ENCODE measurements around the gene KDM1A.
A peak's percentile ranks its signal among the peaks of the same experiment; 100 is the strongest.

The KDM1A gene

DNA sequence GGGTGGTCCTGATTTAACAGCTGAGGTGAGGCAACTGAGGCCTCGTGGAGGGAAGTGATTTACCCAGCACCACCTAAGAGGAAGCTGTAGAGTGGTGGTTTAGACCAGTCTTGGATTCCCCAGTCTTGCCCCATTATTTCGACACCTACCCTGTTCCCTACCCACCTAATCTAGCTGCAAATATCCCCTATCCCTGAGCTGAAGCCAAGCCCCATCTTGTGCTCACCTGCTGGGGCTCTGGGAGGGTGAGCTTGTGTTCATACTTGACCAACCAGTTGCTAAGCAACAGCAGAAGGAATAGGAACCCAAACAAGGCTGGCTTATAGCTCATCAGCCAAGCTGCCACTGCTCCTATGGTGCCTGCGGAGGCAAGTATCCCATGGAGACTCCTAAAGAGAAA is 5.6 kb upstream of the KDM1A start:
- DNase-seq (ENCODE audit: low spot score) = no peak

DNA sequence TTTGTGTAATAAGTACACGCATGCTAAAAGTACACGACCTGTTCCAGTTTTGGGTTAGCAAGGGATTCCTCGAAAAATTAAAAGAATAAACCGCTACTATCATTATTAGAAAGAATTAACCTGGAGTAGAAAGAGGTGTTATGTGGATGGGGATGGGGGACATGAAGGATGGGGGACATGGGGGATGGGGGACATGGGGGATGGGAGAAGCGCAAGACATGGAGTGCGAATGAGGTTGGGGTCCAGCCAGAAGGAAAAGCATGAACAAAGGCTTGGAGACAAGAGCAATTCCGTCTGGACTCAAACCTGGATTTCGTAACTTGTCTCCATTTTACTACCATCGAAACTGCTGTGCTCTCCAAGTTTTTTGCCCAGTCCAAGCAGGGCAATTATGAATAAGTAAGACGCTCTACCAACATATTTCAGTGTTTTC is 591 bp upstream of the KDM1A start:
- DNase-seq (ENCODE audit: low spot score) = no peak

DNA sequence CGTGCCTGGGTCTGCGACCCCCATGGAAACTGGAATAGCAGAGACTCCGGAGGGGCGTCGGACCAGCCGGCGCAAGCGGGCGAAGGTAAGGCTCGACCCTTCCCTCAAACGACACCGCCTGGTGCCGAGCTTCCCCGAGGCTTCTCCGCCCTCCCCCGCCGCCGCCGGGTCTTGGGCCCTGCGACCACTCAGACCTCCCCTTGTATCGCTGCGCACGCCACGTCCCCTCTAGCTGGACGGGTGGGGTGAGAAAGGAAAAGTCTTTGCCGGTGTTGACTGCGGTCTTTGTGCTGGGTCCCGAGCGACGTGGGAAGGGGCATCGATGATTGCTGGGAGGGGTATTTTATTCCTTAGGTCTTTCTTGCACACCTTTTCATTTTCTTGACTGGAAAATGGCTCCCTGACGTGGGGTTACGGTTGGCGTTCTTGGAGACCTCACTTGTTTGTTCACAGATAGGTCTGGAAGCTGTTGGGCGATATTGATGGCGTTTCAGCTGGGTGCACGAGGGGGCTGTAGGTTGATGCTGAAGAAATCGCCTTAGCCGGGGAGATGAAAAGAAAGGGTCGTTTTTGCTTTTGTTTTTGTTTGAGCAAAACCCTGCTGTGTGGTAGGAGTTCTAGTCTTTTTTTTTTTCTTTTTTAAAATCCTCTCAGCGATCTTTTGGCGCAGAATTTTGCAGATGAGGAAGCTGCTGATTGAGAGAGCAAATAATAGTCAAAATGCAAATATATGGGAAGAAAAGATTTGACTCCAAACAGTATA is 776 bp downstream of the KDM1A start:
- DNase-seq (ENCODE audit: low spot score) = peak; percentile 28

DNA sequence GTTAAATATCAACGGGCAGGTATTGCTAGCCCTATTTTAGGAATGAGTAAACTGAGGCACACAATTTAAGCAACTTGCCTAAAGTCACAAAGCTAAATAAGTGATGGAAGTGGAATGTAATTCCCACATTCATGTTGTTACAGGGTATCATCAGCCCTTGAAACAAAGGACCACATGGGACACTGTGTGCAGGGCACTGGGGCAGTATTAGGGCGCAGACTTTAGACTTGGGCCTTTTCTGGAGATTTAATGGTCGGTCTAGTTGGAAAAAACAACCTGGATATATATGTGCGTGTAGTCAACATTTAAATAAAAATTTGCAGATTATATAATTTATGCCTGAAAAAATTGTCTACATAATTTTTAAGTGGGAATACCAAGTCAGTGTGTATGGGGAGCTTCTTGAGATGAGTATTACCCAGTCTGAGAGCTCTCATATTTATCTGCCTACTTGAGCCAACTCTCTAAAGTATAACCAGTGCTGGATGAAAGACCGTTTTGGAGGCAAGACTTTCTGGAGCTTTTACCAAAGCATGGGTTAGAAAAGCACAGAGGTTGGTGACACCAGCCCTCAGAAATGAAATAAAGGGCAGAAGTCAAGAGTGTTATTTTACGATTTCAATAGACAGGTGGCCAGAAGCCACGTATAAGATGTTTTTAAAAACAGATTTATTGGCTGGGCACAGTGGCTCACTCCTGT is 1.6 kb downstream of the KDM1A start:
- peak; percentile 7 for DNase-seq (ENCODE audit: low spot score)

DNA sequence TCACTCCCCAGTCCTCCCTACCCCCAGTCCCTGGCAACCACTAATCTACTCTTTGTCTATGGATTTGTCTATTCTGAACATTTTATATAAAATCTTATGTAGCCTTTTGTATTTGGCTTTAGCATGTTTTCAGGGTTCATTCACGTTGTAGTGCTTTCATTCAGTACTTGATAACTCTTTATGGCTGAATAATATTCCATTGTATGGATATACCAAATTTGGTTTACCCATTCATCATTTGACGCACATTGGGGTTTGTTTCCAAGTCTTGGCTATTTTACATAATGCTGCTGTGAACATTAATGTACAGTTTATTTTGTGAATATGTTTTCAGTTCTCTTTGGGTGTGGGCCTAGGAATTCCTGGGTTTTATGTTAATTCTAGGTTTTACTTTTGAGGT is 2.6 kb downstream of the KDM1A start:
- no peak for DNase-seq (ENCODE audit: low spot score)

DNA sequence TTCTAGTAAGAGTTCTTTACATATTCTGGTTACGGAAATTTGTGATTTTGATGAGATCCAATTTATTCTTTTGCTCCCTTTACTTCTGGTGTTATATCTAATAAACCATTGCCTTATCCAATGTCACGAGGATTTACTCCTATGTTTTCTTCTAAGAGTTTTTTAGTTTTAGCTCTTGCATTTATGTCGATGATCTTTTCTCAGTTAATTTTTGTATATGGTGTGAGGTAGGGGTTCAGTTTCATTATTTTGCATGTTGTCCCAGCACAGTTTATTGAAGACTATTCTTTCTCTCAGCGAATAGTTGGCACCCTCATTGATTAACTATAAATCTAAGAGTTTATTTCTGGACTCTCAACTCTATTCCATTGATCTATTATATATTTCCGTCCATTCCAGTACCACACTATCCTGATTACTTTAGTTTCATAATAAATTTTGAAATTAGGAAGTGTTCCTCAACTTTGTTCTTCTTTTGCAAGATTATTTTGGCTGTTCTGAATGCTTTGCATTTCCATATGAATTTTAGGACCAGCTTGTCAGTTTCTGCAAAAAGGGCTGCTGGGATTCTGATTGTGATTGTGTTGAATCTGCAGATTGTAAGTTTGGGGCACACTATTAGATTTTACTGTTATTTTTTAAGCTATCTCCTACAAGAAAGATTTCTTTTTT is 4.0 kb downstream of the KDM1A start:
- no peak for DNase-seq (ENCODE audit: low spot score)

DNA sequence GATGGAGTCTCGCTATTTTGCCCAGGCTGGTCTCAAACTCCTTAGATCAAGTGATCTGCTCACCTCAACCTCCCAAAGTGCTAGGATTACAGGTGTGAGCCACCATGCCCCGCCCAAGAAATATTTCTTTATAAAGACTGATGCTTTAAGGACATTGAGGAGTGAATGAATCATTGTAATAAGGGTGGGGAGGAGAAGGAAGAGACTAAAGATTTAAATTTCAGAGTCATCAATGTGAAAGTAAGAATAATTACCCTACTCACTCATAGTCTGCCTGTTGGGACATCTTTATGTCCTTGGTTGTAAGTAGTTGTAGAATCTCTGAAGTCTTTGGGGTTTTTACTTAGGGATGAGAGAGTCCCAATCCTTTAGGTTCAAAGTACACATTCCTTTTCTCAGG is 7.3 kb downstream of the KDM1A start:
- DNase-seq (ENCODE audit: low spot score) = no peak

DNA sequence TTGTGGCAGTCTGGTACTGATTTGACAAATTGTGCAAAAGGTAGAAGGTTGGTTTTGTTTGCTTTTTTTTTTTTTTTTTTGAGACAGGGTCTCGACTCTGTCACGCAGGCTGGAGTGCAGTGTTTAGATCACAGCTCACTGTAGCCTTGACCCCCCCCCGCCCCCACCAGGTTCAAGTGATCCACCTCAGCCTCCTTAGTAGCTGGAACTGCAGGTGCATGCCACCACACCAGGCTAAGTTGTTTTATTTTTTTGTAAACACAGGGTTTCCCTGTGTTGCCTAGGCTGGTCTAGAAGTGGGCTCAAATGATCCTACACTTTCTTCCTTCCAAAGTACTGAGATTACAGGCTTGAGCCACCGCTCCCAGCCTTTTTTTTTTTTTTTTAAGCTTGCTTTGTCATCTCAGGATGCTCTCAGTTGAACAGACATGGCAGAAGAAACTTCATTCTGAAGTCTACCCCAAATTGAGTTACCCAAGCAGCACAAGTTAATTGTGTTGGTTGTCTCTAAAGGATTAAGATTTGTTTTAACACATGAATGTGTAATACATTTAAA is 8.2 kb downstream of the KDM1A start:
- DNase-seq (ENCODE audit: low spot score) = no peak

DNA sequence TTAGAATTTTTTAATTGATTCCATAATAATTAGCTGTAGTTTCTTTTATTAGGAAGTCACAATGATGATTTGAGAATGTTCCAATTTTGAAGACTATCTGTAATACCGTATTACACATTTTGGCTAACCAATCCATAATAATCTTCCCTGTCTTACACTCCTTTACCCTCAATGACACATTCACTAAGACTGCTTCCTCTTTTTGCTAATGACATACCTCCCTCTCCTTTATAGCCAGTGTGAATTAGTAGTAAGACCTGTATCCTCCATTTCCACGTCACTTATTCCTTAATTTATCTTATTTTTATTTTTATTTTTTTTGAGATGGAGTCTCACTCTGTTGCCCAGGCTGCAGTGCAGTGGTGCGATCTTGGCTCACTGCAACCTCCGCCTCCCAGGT is 10.1 kb downstream of the KDM1A start:
- DNase-seq (ENCODE audit: low spot score) = no peak

DNA sequence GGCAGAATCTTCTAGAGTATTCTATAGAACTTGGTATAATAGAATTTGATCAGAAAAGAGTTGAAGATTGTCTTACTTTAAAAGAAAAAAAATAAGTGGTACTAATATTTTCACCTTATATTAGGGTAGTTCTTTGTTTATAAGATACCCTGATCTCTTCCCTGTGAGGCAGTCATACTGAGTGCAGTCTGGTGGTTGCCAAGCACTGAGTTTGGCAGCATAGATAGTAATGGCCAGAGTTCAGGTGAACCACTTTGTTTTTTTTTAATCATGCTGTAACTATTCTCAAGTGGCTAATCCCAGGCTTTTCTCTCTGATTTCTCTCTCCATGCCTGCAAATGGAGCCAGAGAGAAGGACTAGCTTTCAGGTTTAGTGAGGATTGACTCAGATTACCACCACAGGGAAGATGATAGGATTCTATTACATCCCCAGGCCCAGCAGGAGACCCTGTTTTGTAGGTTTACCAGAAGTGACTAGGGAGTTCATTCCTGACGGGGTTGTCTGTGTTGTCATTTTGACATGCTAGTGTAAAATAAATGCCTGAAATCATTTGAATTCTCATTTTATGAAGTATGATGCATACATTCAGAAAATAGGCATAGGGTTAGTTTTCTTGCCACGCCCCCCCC is 16.7 kb downstream of the KDM1A start:
- DNase-seq (ENCODE audit: low spot score) = no peak

DNA sequence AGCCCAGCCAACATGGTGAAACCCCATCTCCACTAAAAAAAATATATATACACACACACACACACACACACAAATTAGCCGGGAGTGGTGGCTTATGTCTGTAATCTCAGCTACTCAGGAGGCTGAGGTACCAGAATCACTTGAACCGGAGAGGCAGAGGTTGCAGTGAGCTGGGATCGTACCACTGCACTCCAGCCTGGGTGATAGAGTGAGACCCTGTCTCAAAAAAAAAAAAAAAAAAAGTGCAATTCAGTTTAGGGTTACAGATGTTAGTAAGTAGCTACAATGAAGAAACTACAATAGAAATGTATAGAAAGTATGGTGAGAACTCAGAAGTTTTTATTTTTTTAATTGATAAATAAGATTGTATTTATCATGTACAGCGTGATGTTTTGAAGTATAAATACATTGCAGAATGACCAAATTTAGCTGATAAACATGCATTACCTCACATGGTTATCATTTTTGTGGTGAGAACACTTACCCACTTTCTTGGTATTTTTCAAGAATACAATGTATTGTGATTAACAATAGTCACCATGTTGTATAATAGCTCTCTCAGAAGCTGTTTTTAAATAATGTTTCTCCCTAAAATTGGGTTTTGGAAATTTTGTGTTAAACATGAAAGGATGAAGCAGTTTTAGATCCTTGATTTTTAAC is 17.9 kb downstream of the KDM1A start:
- DNase-seq (ENCODE audit: low spot score) = no peak

DNA sequence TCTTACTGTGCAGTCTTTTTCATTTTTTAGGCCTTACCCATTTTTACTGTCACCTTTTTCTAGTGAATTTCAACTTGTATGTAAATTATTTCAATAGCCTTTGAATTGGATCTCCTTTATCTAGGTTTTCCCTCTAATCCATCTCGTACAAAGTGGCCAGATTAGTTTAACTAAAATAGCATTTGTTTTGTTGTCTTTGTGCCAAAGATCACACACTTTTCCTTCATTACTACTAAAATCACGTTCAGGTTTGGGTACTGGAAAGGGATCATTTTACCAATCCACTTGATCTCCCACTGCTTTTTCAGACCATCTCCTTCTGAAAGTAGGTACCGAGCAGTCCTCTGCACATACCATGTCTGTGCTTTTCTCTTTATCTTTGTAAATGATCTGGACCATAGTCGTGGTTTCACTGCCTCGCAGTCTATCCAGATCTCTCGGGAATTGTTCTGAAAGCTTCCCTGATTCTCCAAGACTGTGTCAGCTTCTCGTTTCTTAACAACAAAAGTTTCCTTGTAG is 20.1 kb downstream of the KDM1A start:
- no peak for DNase-seq (ENCODE audit: low spot score)

DNA sequence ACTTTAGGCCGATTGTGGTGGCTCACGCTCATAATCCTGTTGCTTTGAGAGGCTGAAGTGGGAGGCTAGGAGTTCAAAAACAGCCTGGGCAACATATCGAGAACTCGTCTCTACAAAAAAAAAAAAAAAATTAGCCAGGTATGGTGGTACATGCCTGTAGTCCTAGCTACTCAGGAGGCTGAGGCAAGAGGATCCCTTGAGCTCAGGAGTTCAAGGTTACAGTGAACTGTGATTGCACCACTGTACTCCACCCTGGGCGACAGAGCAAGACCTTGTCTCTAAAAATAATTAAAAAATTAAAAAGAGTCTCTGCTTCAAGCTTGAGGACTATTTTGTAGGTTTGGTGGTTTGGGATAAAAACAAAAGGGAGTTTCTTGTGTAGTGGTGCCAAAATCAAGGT is 21.2 kb downstream of the KDM1A start:
- no peak for DNase-seq (ENCODE audit: low spot score)

DNA sequence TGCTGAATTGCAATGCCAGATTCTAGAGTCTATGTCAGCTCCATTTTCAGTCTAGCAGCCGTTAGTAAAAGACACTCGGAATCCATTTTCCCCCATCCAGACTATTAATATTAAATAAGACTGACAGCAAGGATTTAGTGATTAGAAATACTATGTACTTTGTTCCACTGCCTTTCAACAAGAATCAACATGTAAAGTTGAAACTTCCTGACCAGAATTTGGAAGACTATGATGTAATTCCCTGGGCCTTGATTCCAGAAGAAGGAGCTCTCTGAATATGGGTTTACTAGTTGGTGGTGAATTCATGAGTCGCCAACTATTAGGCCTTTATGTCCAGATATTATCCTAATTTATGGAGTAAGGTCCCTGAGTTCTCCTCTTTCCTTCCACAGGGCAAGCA is 24.8 kb downstream of the KDM1A start:
- DNase-seq (ENCODE audit: low spot score) = no peak

DNA sequence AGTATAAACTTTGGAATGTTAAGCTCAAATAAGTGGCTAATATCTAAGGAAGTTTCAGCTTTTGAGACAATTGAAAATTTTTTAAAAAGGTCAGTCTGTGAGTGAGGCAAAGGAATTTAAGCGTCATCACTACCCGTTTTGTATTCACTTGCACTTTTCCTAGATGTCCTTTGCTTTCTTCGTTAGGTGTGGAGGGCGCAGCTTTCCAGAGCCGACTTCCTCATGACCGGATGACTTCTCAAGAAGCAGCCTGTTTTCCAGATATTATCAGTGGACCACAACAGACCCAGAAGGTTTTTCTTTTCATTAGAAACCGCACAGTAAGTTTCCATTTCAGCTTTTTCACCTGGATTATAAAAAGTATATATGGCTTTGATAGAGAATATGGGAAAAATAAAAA is 30.9 kb downstream of the KDM1A start:
- no peak for DNase-seq (ENCODE audit: low spot score)

DNA sequence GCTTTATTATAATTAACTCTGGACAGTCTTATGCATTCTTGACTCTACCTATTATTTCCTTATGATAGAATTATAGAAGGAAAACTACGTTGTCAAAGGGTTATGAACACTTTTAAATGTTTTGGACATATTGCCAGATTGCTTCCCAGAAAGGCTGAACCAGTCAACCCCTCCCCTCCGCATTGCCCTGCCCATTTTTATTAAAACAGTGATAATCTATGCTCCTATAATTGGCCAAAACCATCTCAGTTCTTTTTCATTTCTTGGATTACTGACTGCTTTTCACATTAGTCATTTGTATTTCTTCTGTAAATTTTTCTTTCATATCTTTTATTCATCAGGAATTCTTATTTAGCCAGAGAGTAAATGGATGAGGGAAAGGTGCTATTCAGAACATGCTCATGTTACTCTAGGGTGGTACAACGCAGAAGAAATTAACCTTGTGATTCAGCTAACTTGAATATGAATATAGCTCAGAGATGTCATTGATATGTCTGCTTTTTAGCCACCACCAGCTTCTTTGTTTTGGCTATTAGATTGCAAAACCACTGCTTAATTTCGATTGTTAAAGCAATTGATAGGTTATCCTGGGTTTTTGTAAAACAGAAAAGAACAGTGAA is 32.1 kb downstream of the KDM1A start:
- DNase-seq (ENCODE audit: low spot score) = no peak

DNA sequence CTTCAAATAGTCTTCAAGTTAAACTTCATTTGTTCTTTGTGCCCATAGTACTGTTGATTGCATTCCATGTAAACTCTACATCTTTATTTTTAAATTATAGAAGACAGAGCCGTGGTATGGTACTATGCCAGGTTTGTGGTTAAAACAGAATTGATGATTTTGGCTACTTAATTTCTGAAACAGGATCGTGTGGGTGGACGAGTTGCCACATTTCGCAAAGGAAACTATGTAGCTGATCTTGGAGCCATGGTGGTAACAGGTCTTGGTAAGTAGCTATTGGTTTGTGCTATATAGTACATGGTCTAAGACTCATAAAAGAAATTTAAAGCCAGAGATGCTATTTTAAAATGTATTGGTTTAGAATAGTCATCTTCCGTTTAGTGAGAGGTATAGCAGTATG is 38.0 kb downstream of the KDM1A start:
- no peak for DNase-seq (ENCODE audit: low spot score)

DNA sequence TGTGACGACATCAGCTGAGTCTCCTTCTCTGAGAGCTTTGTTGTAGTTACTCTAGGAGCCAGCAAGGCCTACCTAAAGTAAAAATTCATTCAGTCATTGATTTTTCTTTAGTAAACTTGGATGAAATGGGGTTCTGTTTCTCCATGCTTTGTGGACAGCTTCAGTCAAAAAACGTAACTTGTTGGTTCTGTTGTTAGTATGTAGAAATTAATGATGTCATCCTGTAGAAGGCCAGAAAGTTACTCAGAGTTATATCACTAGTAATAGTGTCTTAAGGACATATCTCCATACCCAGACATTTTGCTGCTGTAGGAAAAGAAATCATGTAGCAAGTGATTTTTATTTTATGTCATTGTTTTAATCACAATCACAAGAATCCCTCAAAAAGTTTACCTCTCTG is 43.0 kb downstream of the KDM1A start:
- DNase-seq (ENCODE audit: low spot score) = no peak

DNA sequence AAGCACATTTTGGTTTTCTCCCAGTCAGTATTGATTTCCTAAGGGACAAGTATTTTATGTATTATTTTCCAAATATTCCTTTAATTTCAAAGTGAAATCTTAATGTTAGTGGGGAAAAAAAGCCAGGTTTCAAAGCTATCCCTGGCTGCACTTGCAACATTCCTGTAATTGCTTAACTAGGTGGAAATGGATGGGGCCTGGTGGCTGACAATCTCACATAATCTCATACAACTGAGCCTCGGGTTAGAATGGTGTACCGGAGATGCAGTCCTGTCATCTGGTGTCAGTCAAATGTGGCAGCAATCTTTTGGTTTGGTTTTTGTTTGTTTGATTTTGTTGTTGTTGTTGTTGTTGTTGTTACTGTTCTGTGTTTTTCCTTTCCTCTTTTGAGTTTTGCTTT is 46.1 kb downstream of the KDM1A start:
- no peak for DNase-seq (ENCODE audit: low spot score)

DNA sequence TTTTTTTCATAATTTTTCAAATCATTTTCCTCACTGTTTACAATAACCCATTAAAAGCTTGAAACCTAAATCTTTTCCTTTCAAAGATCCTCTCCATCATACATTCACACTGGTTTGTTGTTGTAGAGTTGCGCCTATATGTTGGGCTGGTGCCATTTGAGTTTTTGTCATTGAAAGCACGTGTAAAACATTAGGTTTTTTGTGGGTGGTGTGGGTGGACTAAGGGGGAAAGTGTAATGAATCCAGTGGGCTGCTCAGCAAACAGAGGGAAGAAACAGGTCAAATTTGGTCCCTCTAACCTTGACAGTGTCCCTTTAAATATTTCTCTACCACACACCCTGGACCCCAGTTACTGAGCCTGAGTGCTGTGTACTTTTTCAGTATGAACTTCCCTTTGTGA is 46.8 kb downstream of the KDM1A start:
- DNase-seq (ENCODE audit: low spot score) = no peak

DNA sequence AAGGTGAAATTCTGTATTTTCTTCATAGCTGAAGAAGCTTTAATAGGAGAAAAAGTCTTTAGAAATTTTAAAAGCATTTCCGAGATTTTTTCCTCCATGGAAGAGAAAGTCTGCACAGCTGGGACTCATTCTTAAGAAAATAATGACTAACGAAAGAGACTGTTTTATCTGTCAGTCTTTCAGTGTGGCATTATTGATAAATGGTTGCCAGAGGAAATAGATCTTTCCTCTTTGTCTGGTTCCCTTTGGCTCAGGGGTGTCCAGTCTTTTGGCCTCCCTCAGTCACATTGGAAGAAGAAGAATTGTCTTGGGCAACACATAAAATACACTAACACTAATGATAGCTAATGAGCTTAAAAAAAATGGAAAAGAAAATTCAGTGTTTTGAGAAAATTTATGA is 49.9 kb downstream of the KDM1A start:
- no peak for DNase-seq (ENCODE audit: low spot score)

All from kidney capillary endothelial cell (primary cell).